Nephron (organoid): Measurements from ENCODE around the gene CDC7.

ENCODE experiments used
- H3K27ac Mint-ChIP-seq, 3 experiments: 2 replicates each; pipeline ENCODE4 v1.8.0; 2020; ENCODE audit warnings: mixed read lengths in 3 of 3, mild to moderate bottlenecking in 2 of 3, moderate library complexity in 1 of 3
- H3K27me3 Mint-ChIP-seq: 2 replicates; pipeline ENCODE4 v1.8.0; 2021; ENCODE audit warnings: low read depth, mild to moderate bottlenecking, moderate library complexity, mixed read lengths
- H3K36me3 Mint-ChIP-seq: 2 replicates; pipeline ENCODE4 v1.8.0; 2020; ENCODE audit warnings: low read depth, mixed read lengths
- H3K4me1 Mint-ChIP-seq: 2 replicates; pipeline ENCODE4 v1.8.0; 2020; ENCODE audit warnings: mixed read lengths
- H3K4me3 Mint-ChIP-seq, 3 experiments: 2 replicates each; pipeline ENCODE4 v1.8.0; 2020; ENCODE audit warnings: mild to moderate bottlenecking in 3 of 3, mixed read lengths in 3 of 3, moderate library complexity in 2 of 3
- H3K9me3 Mint-ChIP-seq: 2 replicates; pipeline ENCODE4 v1.8.0; 2020; ENCODE audit warnings: mixed read lengths
- TF ChIP-seq, protein P1 (sequence below), 3 experiments: fragments of 200-600 bp; sonication (generic); IDR thresholded peaks; one replicate each; pipeline ENCODE4 v1.5.0; 2021; ENCODE audit warnings: antibody characterized with exemption in 3 of 3; ENCODE audit not compliant: unreplicated experiment in 3 of 3

Gene CDC7

GRCh38 chr1:91526496-91526895 lies 25.8 kb downstream of the CDC7 start:
- H3K4me3 Mint-ChIP-seq = no peak overlapping the region
- H3K27me3 Mint-ChIP-seq = no peaks in the 10 kb centered on the region
- H3K27ac Mint-ChIP-seq = peak overlapping the region; percentile 65 to 72 (median 70)
- TF ChIP-seq, protein P1, sequence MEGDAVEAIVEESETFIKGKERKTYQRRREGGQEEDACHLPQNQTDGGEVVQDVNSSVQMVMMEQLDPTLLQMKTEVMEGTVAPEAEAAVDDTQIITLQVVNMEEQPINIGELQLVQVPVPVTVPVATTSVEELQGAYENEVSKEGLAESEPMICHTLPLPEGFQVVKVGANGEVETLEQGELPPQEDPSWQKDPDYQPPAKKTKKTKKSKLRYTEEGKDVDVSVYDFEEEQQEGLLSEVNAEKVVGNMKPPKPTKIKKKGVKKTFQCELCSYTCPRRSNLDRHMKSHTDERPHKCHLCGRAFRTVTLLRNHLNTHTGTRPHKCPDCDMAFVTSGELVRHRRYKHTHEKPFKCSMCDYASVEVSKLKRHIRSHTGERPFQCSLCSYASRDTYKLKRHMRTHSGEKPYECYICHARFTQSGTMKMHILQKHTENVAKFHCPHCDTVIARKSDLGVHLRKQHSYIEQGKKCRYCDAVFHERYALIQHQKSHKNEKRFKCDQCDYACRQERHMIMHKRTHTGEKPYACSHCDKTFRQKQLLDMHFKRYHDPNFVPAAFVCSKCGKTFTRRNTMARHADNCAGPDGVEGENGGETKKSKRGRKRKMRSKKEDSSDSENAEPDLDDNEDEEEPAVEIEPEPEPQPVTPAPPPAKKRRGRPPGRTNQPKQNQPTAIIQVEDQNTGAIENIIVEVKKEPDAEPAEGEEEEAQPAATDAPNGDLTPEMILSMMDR (IDR thresholded peaks at IDR 0.05; ENCODE audit: unreplicated experiment in 3 of 3) = no peak
- H3K4me1 Mint-ChIP-seq = peaks cover 41% of the 10 kb centered on the region
- H3K36me3 Mint-ChIP-seq = no peaks in the 10 kb centered on the region
- H3K9me3 Mint-ChIP-seq = no peaks in the 10 kb centered on the region

DNA sequence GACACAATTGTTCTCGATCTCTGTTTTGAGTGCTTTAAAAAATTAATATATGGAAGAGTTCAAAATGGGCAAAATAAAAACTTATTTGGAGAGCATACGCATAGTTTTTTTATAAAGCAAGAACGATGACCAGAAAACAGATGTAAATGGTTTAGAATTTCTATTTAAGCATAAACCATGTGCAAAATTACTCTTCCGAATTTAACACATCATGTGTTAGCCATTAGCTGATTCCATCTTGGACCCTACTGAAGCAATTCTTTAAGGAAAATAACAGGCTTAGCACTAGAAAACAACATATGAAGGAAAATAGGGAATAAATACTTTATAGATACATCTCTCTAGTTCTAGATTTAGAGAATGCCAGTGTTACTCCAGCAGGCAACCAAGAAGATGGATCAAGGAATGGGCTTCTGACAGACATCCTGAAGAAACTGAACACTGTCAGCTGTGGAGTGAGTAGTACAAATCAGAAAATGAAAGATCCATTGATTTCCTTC lies 26.7 kb downstream of the CDC7 start:
- Mint-ChIP-seq H3K4me3 (no peak overlapping the region), H3K27ac (peak overlapping the region; percentile 65 to 88 (median 72)), H3K9me3 (no peaks in the 10 kb centered on the region), H3K4me1 (peaks cover 41% of the 10 kb centered on the region), H3K27me3 (no peaks in the 10 kb centered on the region), H3K36me3 (no peaks in the 10 kb centered on the region)
- TF ChIP-seq, protein P1 (IDR thresholded peaks at IDR 0.05; ENCODE audit: unreplicated experiment in 3 of 3) = no peak

GRCh38 chr1:91527781-91528180 lies 27.1 kb downstream of the CDC7 start:
- Mint-ChIP-seq H3K27ac (peak overlapping the region; percentile 65 to 88 (median 72)), H3K9me3 (no peaks in the 10 kb centered on the region), H3K4me3 (no peak overlapping the region), H3K36me3 (no peaks in the 10 kb centered on the region), H3K4me1 (peaks cover 39% of the 10 kb centered on the region), H3K27me3 (no peaks in the 10 kb centered on the region)
- TF ChIP-seq, protein P1 (IDR thresholded peaks at IDR 0.05; ENCODE audit: unreplicated experiment in 3 of 3) = no peak

- H3K27ac Mint-ChIP-seq = peak overlapping the region in 2 of 3 experiments; percentile 27 to 39
- no peak overlapping the region for H3K4me3 Mint-ChIP-seq
- H3K9me3 Mint-ChIP-seq = no peaks in the 10 kb centered on the region
- peaks cover 33% of the 10 kb centered on the region for H3K4me1 Mint-ChIP-seq
- no peaks in the 10 kb centered on the region for H3K27me3 Mint-ChIP-seq
- no peaks in the 10 kb centered on the region for H3K36me3 Mint-ChIP-seq
- TF ChIP-seq, protein P1 (IDR thresholded peaks at IDR 0.05; ENCODE audit: unreplicated experiment in 3 of 3) = no peak
Observed at GRCh38 chr1:91529856-91530255, 29.2 kb downstream of the CDC7 start.

GRCh38 chr1:91533361-91534024 lies 32.8 kb downstream of the CDC7 start:
- Mint-ChIP-seq H3K4me3 (no peak overlapping the region), H3K9me3 (no peaks in the 10 kb centered on the region), H3K27me3 (no peaks in the 10 kb centered on the region), H3K27ac (no peak overlapping the region), H3K36me3 (no peaks in the 10 kb centered on the region), H3K4me1 (peaks cover 10% of the 10 kb centered on the region)
- TF ChIP-seq, protein P1 (IDR thresholded peaks at IDR 0.05; ENCODE audit: unreplicated experiment in 3 of 3) = no peak

- Mint-ChIP-seq H3K27me3 (no peaks in the 10 kb centered on the region), H3K4me3 (no peak overlapping the region), H3K9me3 (no peaks in the 10 kb centered on the region), H3K27ac (no peak overlapping the region), H3K4me1 (peaks cover 1% of the 10 kb centered on the region), H3K36me3 (no peaks in the 10 kb centered on the region)
- TF ChIP-seq, protein P1 (IDR thresholded peaks at IDR 0.05; ENCODE audit: unreplicated experiment in 3 of 3) = no peak
Observed at GRCh38 chr1:91535441-91535840, 34.8 kb downstream of the CDC7 start.
